Thymus (tissue), 14 donors: ENCODE measurements around the gene HSPD1. TPM values are rescaled to one million over a fixed set of nuclear protein-coding genes. Genes with fewer than 3 reads are reported as not detected.

Experiments
- DNase-seq, 9 donors: peaks; one replicate each; pipeline ENCODE4 v3.0.0-alpha.2; 2013; ENCODE audit warnings: low spot score in 9 of 9, low read depth in 6 of 9, missing footprints in 1 of 9
- H3K27ac ChIP-seq, 2 donors: one replicate each; pipeline ENCODE4 v1.5.1; 2013; ENCODE audit warnings: control low read depth in 1 of 2, low read depth in 1 of 2, low read length in 1 of 2, mild to moderate bottlenecking in 1 of 2, moderate library complexity in 1 of 2
- H3K27me3 ChIP-seq, 2 donors: one replicate each; pipeline ENCODE4 v1.5.1; 2013; ENCODE audit warnings: low read length in 1 of 2; ENCODE audit not compliant: control insufficient read depth in 2 of 2, insufficient read depth in 1 of 2
- H3K36me3 ChIP-seq, 2 donors: one replicate each; pipeline ENCODE4 v1.5.1; 2013; ENCODE audit warnings: low read length in 1 of 2, mild to moderate bottlenecking in 1 of 2, moderate library complexity in 1 of 2; ENCODE audit not compliant: control insufficient read depth in 2 of 2, insufficient read depth in 2 of 2
- H3K4me1 ChIP-seq, 2 donors: one replicate each; pipeline ENCODE4 v1.5.1; 2013; ENCODE audit warnings: low read length in 2 of 2; ENCODE audit not compliant: control insufficient read depth in 2 of 2, insufficient read depth in 2 of 2
- H3K4me3 ChIP-seq, 2 donors: one replicate each; pipeline ENCODE4 v1.5.1; 2013; ENCODE audit warnings: low read length in 2 of 2, control low read depth in 1 of 2, mild to moderate bottlenecking in 1 of 2
- H3K9me3 ChIP-seq, 2 donors: one replicate each; pipeline ENCODE4 v1.5.1; 2013; ENCODE audit warnings: low read length in 1 of 2, mild to moderate bottlenecking in 1 of 2; ENCODE audit not compliant: control insufficient read depth in 2 of 2, insufficient read depth in 1 of 2
- WGBS: extraction: QIAGEN DNeasy Blood & Tissue Kit; methylation state at CpG from one replicate; pipeline ENCODE4 v1.1.7; 2013; 5-methylcytosine and 5-hydroxymethylcytosine counted together
- long read RNA-seq, 10 donors: transcript quantifications; one replicate each; lab custom pipeline, GENCODE V29; 2026
- polyA plus RNA-seq: library from polyadenylated mRNA; stranded (reverse); fragments of 200-250 nt; gene quantifications from one replicate; pipeline ENCODE4 v1.2.3, GENCODE V29; 2013
- total RNA-seq: library from RNA; stranded (reverse); fragments of 120-200 nt; gene quantifications from one replicate; pipeline ENCODE4 v1.2.4, GENCODE V29; 2013
- donor health status: healthy.

HSPD1 gene
- total RNA-seq (246 TPM), polyA plus RNA-seq (159 TPM)
- long read RNA-seq, donor 1, transcript HSPD1-202 (12 exons, 2,455 nt) = major isoform, 8 of 40 reads
- long read RNA-seq, donor 1, partial matches to known transcripts = 28 of 40 reads
- long read RNA-seq, donor 1, other reads (novel, unspliced or antisense) = 0 of 40 reads
- long read RNA-seq, donor 2, transcript HSPD1-211 (4 exons, 853 nt) = minor isoform, 13 of 2,580 reads
- long read RNA-seq, donor 2, transcript HSPD1-202 (12 exons, 2,455 nt) = major isoform, 145 of 2,580 reads
- long read RNA-seq, donor 2, transcript HSPD1-210 (3 exons, 714 nt) = minor isoform, 19 of 2,580 reads
- long read RNA-seq, donor 2, partial matches to known transcripts = 2,211 of 2,580 reads
- long read RNA-seq, donor 2, other reads (novel, unspliced or antisense) = 188 of 2,580 reads
- long read RNA-seq, donor 3, transcript HSPD1-202 (12 exons, 2,455 nt) = major isoform, 65 of 496 reads
- long read RNA-seq, donor 3, transcript HSPD1-211 (4 exons, 853 nt) = minor isoform, 7 of 496 reads
- long read RNA-seq, donor 3, transcript HSPD1-210 (3 exons, 714 nt) = minor isoform, 19 of 496 reads
- long read RNA-seq, donor 3, partial matches to known transcripts = 332 of 496 reads
- long read RNA-seq, donor 3, other reads (novel, unspliced or antisense) = 68 of 496 reads
- long read RNA-seq, donor 4, transcript HSPD1-210 (3 exons, 714 nt) = minor isoform, 10 of 1,017 reads
- long read RNA-seq, donor 4, transcript HSPD1-202 (12 exons, 2,455 nt) = major isoform, 33 of 1,017 reads
- long read RNA-seq, donor 4, partial matches to known transcripts = 927 of 1,017 reads
- long read RNA-seq, donor 4, other reads (novel, unspliced or antisense) = 45 of 1,017 reads
- long read RNA-seq, donor 5, transcript HSPD1-213 (4 exons, 648 nt) = minor isoform, 5 of 2,625 reads
- long read RNA-seq, donor 5, transcript HSPD1-211 (4 exons, 853 nt) = minor isoform, 5 of 2,625 reads
- long read RNA-seq, donor 5, transcript HSPD1-210 (3 exons, 714 nt) = minor isoform, 45 of 2,625 reads
- long read RNA-seq, donor 5, transcript HSPD1-202 (12 exons, 2,455 nt) = major isoform, 64 of 2,625 reads
- long read RNA-seq, donor 5, partial matches to known transcripts = 2,374 of 2,625 reads
- long read RNA-seq, donor 5, other reads (novel, unspliced or antisense) = 130 of 2,625 reads
- long read RNA-seq, donor 6, transcript HSPD1-202 (12 exons, 2,455 nt) = major isoform, 64 of 195 reads
- long read RNA-seq, donor 6, transcript HSPD1-210 (3 exons, 714 nt) = minor isoform, 6 of 195 reads
- long read RNA-seq, donor 6, partial matches to known transcripts = 111 of 195 reads
- long read RNA-seq, donor 6, other reads (novel, unspliced or antisense) = 8 of 195 reads
- long read RNA-seq, donor 7, transcript HSPD1-210 (3 exons, 714 nt) = minor isoform, 13 of 2,612 reads
- long read RNA-seq, donor 7, transcript HSPD1-202 (12 exons, 2,455 nt) = major isoform, 118 of 2,612 reads
- long read RNA-seq, donor 7, partial matches to known transcripts = 2,307 of 2,612 reads
- long read RNA-seq, donor 7, other reads (novel, unspliced or antisense) = 165 of 2,612 reads
- long read RNA-seq, donor 8, transcript HSPD1-210 (3 exons, 714 nt) = minor isoform, 7 of 339 reads
- long read RNA-seq, donor 8, transcript HSPD1-202 (12 exons, 2,455 nt) = major isoform, 29 of 339 reads
- long read RNA-seq, donor 8, partial matches to known transcripts = 300 of 339 reads
- long read RNA-seq, donor 8, other reads (novel, unspliced or antisense) = 0 of 339 reads
- long read RNA-seq, donor 9, transcript HSPD1-202 (12 exons, 2,455 nt) = major isoform, 40 of 664 reads
- long read RNA-seq, donor 9, transcript HSPD1-210 (3 exons, 714 nt) = minor isoform, 5 of 664 reads
- long read RNA-seq, donor 9, partial matches to known transcripts = 566 of 664 reads
- long read RNA-seq, donor 9, other reads (novel, unspliced or antisense) = 48 of 664 reads
- long read RNA-seq, donor 10, transcript HSPD1-211 (4 exons, 853 nt) = minor isoform, 5 of 2,737 reads
- long read RNA-seq, donor 10, transcript HSPD1-202 (12 exons, 2,455 nt) = major isoform, 91 of 2,737 reads
- long read RNA-seq, donor 10, transcript HSPD1-210 (3 exons, 714 nt) = minor isoform, 49 of 2,737 reads
- long read RNA-seq, donor 10, partial matches to known transcripts = 2,464 of 2,737 reads
- long read RNA-seq, donor 10, other reads (novel, unspliced or antisense) = 122 of 2,737 reads

- WGBS = under 1% methylated on average over 104 of the region's 104 CpGs
- no peaks in the 10 kb centered on the region for H3K9me3 ChIP-seq
- H3K36me3 ChIP-seq = peaks cover 9 to 59% of the 10 kb centered on the region in 2 donors
- peak within 1 kb of the TSS; percentile 95 to 98 for H3K27ac ChIP-seq
- H3K4me1 ChIP-seq = peaks cover 16 to 22% of the 10 kb centered on the region in 2 donors
- H3K27me3 ChIP-seq = no peaks in the 10 kb centered on the region
- peak within 1 kb of the TSS; percentile 81 to 95 for H3K4me3 ChIP-seq
- peak; percentile 97 to 100 (median 99) for DNase-seq
These were observed at the start of gene HSPD1, which contains the start of gene HSPE1 for GRCh38 chr2:197499594-197500502. Gene HSPD1, minus strand, starts transcription at chr2:197499840. Its CDS starts 992 bp downstream, at chr2:197498848. Gene HSPE1, plus strand, starts transcription at chr2:197500379. Its CDS starts 58 bp downstream, at chr2:197500437.

- H3K4me3 ChIP-seq = no peak overlapping the region
- H3K27me3 ChIP-seq = no peaks in the 10 kb centered on the region
- no peaks in the 10 kb centered on the region for H3K9me3 ChIP-seq
- 97% methylated on average over 5 of the region's 5 CpGs for WGBS
- no peak overlapping the region for H3K27ac ChIP-seq
- no peak for DNase-seq
- peaks cover 27 to 51% of the 10 kb centered on the region in 2 donors for H3K36me3 ChIP-seq
- no peaks in the 10 kb centered on the region for H3K4me1 ChIP-seq
These were observed 48.9 kb upstream of the HSPD1 start for GRCh38 chr2:197548582-197548981.

GRCh38 chr2:197547163-197547900, 47.7 kb upstream of the HSPD1 start:
- no peak for DNase-seq
- Histone ChIP-seq H3K4me1 (no peaks in the 10 kb centered on the region), H3K36me3 (peaks cover 32 to 53% of the 10 kb centered on the region in 2 donors), H3K27me3 (no peaks in the 10 kb centered on the region), H3K4me3 (no peak overlapping the region), H3K27ac (no peak overlapping the region), H3K9me3 (no peaks in the 10 kb centered on the region)
- 97% methylated on average over 5 of the region's 5 CpGs for WGBS

- DNase-seq = no peak
- H3K36me3 ChIP-seq = peaks cover 25 to 53% of the 10 kb centered on the region in 2 donors
- no peaks in the 10 kb centered on the region for H3K9me3 ChIP-seq
- no peaks in the 10 kb centered on the region for H3K27me3 ChIP-seq
- no peak overlapping the region for H3K27ac ChIP-seq
- 98% methylated on average over 3 of the region's 3 CpGs for WGBS
- no peaks in the 10 kb centered on the region for H3K4me1 ChIP-seq
- no peak overlapping the region for H3K4me3 ChIP-seq
These were observed 43.6 kb upstream of the HSPD1 start for GRCh38 chr2:197543206-197543605.

GRCh38 chr2:197539734-197540133, 40.1 kb upstream of the HSPD1 start:
- no peak for DNase-seq
- no peaks in the 10 kb centered on the region for H3K27me3 ChIP-seq
- H3K27ac ChIP-seq = no peak overlapping the region
- peaks cover 29 to 62% of the 10 kb centered on the region in 2 donors for H3K36me3 ChIP-seq
- WGBS = 99% methylated on average over 1 of the region's 1 CpG
- no peak overlapping the region for H3K4me3 ChIP-seq
- no peaks in the 10 kb centered on the region for H3K4me1 ChIP-seq
- H3K9me3 ChIP-seq = no peaks in the 10 kb centered on the region

GRCh38 chr2:197538412-197538811, 38.8 kb upstream of the HSPD1 start:
- no peaks in the 10 kb centered on the region for H3K4me1 ChIP-seq
- peaks cover 16 to 61% of the 10 kb centered on the region in 2 donors for H3K36me3 ChIP-seq
- H3K27me3 ChIP-seq = no peaks in the 10 kb centered on the region
- WGBS = 95% methylated on average over 2 of the region's 2 CpGs
- H3K4me3 ChIP-seq = no peak overlapping the region
- H3K27ac ChIP-seq = no peak overlapping the region
- no peak for DNase-seq
- no peaks in the 10 kb centered on the region for H3K9me3 ChIP-seq
